Epithelial cell of esophagus (primary cell): ENCODE results near the gene TANC1.

Experiments
- DNase-seq: peaks from one replicate; pipeline ENCODE4 v3.0.0; 2010; ENCODE audit warnings: low read depth
- H3K4me3 ChIP-seq: 2 replicates; pipeline ENCODE4 v1.5.1; 2011; ENCODE audit warnings: mild to moderate bottlenecking, low read length, control low read depth
- CTCF ChIP-seq: IDR thresholded peaks from 2 replicates; pipeline ENCODE4 v1.5.1; 2011; ENCODE audit warnings: low read depth, mild to moderate bottlenecking, low read length, control low read depth, inconsistent platforms; ENCODE audit not compliant: insufficient read depth; ENCODE audit errors: missing control alignments

Gene TANC1

GRCh38 chr2:159226059-159226461 is 257.6 kb downstream of the TANC1 start:
- TF ChIP-seq CTCF: no peak
- peak; percentile 58 for DNase-seq
- H3K4me3 ChIP-seq: no peak overlapping the region

- no peak for TF ChIP-seq CTCF
- no peak for DNase-seq
- no peak overlapping the region for H3K4me3 ChIP-seq
Observed at GRCh38 chr2:159226608-159227385, 258.4 kb downstream of the TANC1 start.

GRCh38 chr2:159227467-159227866 is 259.0 kb downstream of the TANC1 start:
- no peak for DNase-seq
- H3K4me3 ChIP-seq: no peak overlapping the region
- no peak for TF ChIP-seq CTCF

- TF ChIP-seq CTCF: no peak
- H3K4me3 ChIP-seq: no peak overlapping the region
- no peak for DNase-seq
Observed at GRCh38 chr2:159228081-159228581, 259.7 kb downstream of the TANC1 start.

GRCh38 chr2:159229476-159230144 is 261.2 kb downstream of the TANC1 start:
- no peak for TF ChIP-seq CTCF
- no peak overlapping the region for H3K4me3 ChIP-seq
- no peak for DNase-seq

- TF ChIP-seq CTCF: no peak
- no peak for DNase-seq
- no peak overlapping the region for H3K4me3 ChIP-seq
Observed at GRCh38 chr2:159230145-159230877, 261.9 kb downstream of the TANC1 start.
